ENCODE data around the gene MACROD2.

DNA sequence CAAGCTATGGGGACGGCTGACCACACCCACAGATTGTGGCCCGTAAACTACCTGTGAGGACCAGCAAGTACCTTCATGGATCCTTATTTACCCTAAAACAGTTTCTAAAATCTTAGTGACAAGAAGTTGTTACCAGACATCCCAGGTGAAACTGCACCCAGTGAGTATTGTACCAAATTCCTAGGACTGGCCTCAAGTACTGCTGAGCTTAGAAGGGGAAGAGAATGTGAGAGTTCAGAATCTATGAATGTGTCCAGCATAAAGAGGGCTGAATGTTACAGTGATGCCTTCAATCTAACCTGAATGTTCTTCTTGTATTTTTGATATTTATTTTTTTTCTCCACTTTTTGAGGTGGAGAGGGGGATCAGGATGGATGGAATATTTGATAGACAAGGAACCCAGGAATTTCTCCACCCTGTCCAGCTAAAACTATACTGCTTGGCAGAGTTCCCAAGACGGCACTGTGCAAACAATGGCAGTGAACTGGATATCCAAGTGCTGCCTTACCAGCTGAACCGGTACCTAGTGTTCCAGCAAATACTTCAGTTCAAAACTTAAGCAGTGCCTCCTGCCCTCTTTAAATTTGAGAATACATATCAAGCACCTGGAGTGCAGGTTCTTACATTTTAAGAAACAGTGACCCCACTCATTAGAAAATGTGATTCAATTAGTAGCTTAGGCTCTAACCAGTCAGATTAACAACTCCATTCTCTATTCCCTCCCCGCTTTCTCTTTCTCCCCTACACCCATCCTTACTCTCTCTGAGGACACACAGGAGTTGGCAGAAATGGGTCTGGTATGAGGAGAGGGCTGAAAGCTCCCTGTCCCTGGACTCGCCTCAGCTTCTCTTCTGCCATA is 769.4 kb downstream of the MACROD2 start:
- TF ChIP-seq, protein P1, sequence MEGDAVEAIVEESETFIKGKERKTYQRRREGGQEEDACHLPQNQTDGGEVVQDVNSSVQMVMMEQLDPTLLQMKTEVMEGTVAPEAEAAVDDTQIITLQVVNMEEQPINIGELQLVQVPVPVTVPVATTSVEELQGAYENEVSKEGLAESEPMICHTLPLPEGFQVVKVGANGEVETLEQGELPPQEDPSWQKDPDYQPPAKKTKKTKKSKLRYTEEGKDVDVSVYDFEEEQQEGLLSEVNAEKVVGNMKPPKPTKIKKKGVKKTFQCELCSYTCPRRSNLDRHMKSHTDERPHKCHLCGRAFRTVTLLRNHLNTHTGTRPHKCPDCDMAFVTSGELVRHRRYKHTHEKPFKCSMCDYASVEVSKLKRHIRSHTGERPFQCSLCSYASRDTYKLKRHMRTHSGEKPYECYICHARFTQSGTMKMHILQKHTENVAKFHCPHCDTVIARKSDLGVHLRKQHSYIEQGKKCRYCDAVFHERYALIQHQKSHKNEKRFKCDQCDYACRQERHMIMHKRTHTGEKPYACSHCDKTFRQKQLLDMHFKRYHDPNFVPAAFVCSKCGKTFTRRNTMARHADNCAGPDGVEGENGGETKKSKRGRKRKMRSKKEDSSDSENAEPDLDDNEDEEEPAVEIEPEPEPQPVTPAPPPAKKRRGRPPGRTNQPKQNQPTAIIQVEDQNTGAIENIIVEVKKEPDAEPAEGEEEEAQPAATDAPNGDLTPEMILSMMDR (IDR thresholded peaks at IDR 0.05) = no peak
- TF ChIP-seq ZFX (IDR thresholded peaks at IDR 0.05; ENCODE audit: borderline replicate concordance) = no peak
